ENCODE results near the gene SLC28A3. TPM values are rescaled to one million over a fixed set of nuclear protein-coding genes. Genes with fewer than 3 reads are reported as not detected.

Gene SLC28A3
- total RNA-seq, 1 donor from 2014 or later = 0.11 TPM

GRCh38 chr9:84305497-84306131 lies 34.9 kb downstream of the SLC28A3 start:
- intact Hi-C loops (cut with DNase I) = no loop called here
- DNase-seq (ENCODE audit: low spot score) = no peak

- intact Hi-C loops (cut with DNase I) = no loop called here
- DNase-seq (ENCODE audit: low spot score) = no peak
Observed at GRCh38 chr9:84304166-84304565, 36.4 kb downstream of the SLC28A3 start.

- intact Hi-C loops (cut with DNase I) = no loop called here
Observed at GRCh38 chr9:84303061-84303460, 37.5 kb downstream of the SLC28A3 start.

GRCh38 chr9:84301851-84302250 lies 38.7 kb downstream of the SLC28A3 start:
- intact Hi-C loops (cut with DNase I) = no loop called here
- no peak for DNase-seq (ENCODE audit: low spot score)

More at GRCh38 chr9:84303061-84303460, 37.5 kb downstream of the SLC28A3 start:
- no peak for DNase-seq (ENCODE audit: low spot score)

- intact Hi-C loops (cut with DNase I) = no loop called here
- no peak for DNase-seq (ENCODE audit: low spot score)
Observed at GRCh38 chr9:84300271-84300670, 40.3 kb downstream of the SLC28A3 start.

- no peak for DNase-seq (ENCODE audit: low spot score)
- intact Hi-C loops (cut with DNase I) = no loop called here
Observed at GRCh38 chr9:84297162-84297821, 43.3 kb downstream of the SLC28A3 start.

GRCh38 chr9:84296146-84296843 lies 44.3 kb downstream of the SLC28A3 start:
- intact Hi-C loops (cut with DNase I) = no loop called here
- no peak for DNase-seq (ENCODE audit: low spot score)

- intact Hi-C loops (cut with DNase I) = no loop called here
- no peak for DNase-seq (ENCODE audit: low spot score)
Observed at GRCh38 chr9:84294241-84294950, 46.2 kb downstream of the SLC28A3 start.

- intact Hi-C loops (cut with DNase I) = no loop called here
- no peak for DNase-seq (ENCODE audit: low spot score)
Observed at GRCh38 chr9:84293001-84293798, 47.4 kb downstream of the SLC28A3 start.

GRCh38 chr9:84285381-84285780 lies 55.2 kb downstream of the SLC28A3 start:
- intact Hi-C loops (cut with DNase I) = no loop called here
- no peak for DNase-seq (ENCODE audit: low spot score)

- DNase-seq (ENCODE audit: low spot score) = no peak
- intact Hi-C loops (cut with DNase I) = no loop called here
Observed at GRCh38 chr9:84283946-84284345, 56.6 kb downstream of the SLC28A3 start.

- intact Hi-C loops (cut with DNase I) = no loop called here
- no peak for DNase-seq (ENCODE audit: low spot score)
Observed at GRCh38 chr9:84278130-84278529, 62.4 kb downstream of the SLC28A3 start.

- DNase-seq (ENCODE audit: low spot score) = no peak
- intact Hi-C loops (cut with DNase I) = no loop called here
Observed at GRCh38 chr9:84277646-84278045, 62.9 kb downstream of the SLC28A3 start.

GRCh38 chr9:84276741-84277140 lies 63.8 kb downstream of the SLC28A3 start:
- DNase-seq (ENCODE audit: low spot score) = no peak
- intact Hi-C loops (cut with DNase I) = no loop called here

- intact Hi-C loops (cut with DNase I) = no loop called here
- no peak for DNase-seq (ENCODE audit: low spot score)
Observed at GRCh38 chr9:84271921-84272556, 68.5 kb downstream of the SLC28A3 start.

GRCh38 chr9:84271531-84271900 lies 69.0 kb downstream of the SLC28A3 start:
- no peak for DNase-seq (ENCODE audit: low spot score)
- intact Hi-C loops (cut with DNase I) = no loop called here

- DNase-seq (ENCODE audit: low spot score) = no peak
- intact Hi-C loops (cut with DNase I) = no loop called here
Observed at GRCh38 chr9:84270847-84271530, 69.6 kb downstream of the SLC28A3 start.

GRCh38 chr9:84266087-84266561 lies 74.4 kb downstream of the SLC28A3 start:
- intact Hi-C loops (cut with DNase I) = no loop called here
- no peak for DNase-seq (ENCODE audit: low spot score)
